Activated CD4-positive, alpha-beta T cell treated with anti-CD3 and anti-CD28 coated beads, Interleukin-2, amount 50 U/mL, for 48 hours (primary cell): Measurements from ENCODE around the gene ELN.
"Not testable (repeated sequence)": the region's sequence is repeated elsewhere in the genome, so short reads cannot be mapped to it uniquely, and the experiment has no call there.

ENCODE experiments used
- DNase-seq, 2 experiments: peaks; one replicate each; pipeline ENCODE4 v3.0.0-alpha.2; 2020

ELN gene

DNA sequence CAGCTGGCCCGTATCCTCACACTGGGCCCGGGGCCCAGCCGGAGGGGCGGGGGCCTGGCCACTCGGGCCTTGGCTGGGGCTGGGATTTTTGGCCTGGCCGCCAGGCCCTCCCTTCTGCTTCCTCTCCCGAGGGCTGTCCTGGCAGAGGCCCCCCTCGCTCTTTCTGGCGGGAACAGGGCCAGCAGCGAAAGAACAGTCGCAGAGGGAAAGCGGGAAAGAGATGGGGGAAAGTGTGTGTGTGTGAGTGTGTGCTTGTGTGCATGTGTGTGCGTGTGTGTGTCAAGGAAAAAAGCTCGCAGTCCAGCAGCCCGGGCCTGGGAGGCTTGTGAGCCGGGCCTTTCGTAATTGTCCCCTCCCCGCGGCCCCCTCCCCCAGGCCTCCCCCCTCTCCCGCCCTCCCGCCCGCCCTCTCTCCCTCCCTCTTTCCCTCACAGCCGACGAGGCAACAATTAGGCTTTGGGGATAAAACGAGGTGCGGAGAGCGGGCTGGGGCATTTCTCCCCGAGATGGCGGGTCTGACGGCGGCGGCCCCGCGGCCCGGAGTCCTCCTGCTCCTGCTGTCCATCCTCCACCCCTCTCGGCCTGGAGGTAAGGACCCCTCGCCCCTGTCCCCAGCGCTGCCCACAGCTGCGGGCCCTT lies at the start of gene ELN:
Gene ELN, plus strand, starts transcription at position 491 of the 638 bp plus-strand sequence. Its CDS starts 15 bp downstream, at position 506.
- DNase-seq: no peak

DNA sequence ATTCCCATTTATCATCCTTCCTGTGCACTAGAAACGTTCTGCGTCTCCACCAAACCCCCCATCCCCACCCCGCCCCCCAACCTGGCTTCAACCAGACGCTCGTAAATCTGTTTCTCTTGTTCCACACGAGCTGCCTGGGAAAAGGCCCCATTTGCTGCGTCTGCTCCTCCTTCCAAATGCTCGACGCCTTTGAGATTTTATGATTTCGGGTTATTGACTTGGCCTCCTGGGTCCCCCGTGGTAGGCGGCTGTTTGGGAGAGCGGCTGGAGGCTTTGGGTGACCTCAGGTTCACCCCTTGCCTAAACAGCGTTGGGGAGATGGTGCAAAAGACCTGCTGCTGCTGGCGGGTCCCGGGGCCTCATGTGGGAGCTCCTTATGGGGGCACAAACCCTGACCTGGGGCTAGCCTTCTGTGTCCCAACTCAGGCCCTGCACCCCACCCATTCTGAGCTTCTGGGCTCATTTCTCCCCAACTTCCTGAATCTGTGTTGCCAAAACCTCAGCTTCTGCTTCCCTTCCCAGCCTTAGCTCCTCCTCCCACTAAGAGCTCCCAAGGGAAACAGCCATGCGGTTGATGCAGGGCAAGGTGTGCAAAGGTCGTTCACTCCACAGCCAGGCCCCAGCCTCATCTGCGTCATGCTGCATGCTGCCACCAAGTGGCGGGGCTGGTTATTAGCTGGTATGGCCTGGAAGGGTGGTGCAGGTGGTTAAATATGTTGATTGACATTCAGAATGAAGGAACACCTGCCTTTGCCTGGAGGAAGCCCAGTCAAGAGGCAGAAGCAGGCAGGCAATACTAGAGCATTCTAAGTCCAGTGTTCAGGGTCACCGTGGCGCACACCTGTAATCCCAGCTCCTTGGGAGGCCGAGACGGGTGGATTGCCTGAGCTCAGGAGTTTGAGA lies 49.1 kb upstream of the ELN start:
- peak; percentile 17 to 41 for DNase-seq

DNA sequence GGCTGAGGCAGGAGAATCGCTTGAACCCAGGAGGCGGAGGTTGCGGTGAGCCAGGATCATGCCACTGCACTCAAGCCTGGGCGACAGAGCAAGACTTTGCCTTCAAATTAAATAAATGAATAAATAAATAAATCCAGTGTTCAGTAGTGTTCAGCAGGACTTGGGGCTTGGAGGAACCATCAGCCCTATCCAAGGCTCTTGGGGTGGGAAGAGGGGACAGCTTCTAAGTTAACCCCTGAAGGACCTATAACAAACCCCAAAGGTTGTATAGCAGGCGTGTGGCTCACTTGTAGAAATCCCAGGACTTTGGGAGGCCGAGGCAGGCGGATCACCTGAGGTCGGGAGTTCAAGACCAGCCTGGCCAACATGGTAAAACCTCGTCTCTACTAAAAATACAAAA lies 48.3 kb upstream of the ELN start:
- DNase-seq: not testable (repeated sequence)

DNA sequence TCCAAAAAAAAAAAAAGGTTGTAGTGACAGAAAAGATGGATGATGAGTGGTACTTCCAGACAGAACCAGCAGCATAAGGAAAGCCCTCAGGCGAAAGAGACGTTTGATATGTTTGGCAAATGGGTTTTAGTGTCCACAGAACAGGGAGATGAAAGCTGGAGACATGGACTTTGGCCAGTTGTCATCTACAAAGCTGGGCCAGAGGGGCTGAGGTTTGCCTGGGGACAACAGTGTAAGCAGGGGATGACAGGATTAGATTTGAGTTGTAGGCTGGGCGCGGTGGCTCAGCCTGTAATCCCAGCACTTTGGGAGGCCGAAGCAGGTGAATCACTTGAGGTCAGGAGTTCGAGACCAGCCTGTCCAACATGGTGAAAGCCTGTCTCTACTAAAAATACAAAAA lies 47.8 kb upstream of the ELN start:
- no peak for DNase-seq

DNA sequence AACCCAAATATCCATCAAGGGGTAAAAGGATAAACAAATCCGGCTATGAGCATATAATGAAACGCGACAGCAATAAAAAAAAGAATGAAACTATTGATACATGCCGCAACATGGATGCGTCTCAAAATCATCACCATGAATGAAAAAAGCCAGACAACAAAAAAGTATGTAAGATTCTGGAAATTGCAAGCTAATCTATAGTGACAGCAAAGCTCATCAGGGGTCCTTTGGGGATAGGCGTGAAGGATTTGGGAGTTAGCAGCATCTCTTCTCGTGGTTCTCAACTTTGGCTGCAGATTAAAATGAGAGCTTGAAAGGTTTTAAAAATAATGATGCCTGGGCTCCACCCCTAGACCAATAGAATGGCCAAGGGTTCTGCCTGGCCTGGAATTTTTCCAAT lies 46.0 kb upstream of the ELN start:
- no peak for DNase-seq

DNA sequence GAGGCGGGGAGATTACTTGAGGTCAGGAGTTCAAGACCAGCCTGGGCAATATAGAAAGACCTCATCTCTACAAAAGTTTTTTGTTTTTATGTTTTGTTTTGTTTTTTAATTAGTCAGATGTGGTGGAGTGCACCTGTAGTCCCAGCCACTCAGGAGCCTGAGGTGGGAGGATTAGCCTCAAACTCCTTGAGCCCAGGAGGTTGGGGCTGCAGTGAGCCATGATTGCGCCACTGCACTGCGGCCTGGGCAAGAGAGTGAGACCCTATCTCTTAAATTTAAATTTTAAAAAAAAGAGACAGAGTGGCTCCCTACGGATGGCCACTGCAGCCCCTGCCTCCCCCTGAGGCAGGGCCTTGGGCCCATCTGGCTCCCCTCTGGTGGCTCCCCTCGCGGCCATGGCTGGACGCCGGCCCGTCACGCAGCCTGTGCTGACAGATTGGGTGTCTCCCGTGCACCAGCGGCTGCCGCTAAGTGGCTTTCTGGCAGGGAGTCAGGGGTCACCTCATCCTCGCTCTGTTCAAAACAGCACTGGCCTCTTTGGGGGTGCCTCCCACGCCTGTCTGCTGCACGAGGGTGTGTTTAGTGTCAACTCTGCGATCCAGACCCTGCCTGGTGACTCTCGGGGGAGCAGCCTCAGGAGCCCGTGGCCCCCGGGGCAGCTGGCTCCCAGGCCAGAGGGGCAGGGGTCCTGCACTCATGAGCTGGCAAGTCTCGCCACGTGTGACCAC lies 44.4 kb upstream of the ELN start:
- no peak for DNase-seq

DNA sequence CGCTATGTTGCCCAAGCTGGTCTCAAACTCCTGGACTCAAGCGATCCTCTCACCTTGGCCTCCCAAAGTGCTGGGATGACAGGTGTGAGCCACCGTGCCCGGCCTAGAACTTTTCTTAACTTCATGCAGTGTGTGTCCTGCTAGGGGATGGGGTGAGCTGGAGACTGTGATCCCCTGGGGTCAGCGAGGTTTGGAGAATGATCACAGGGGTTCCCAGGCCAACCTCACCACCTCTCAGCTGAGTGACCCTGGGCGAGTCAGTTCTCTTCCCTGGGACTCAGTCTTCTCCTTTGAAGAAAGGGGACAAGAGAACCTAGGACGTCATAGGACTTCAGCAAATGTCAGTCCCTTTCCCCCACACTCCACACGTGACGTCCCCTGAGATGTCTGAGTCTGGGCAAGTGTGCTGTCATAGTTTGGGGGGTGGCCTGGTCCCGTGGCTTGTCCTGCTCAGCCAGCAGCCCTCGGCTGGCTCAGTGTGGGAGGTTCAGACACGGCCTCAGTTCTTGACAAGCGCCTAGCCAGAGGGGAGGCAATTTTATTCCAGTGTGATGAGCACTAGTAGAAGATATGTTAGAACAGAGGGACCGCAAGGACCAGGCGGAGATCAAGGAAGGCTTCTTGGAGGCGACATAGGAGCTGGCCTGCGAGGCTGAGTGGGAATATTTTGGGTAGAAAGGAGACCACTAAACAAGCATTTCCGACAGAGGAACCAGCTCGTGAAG lies 43.3 kb upstream of the ELN start:
- DNase-seq: no peak

DNA sequence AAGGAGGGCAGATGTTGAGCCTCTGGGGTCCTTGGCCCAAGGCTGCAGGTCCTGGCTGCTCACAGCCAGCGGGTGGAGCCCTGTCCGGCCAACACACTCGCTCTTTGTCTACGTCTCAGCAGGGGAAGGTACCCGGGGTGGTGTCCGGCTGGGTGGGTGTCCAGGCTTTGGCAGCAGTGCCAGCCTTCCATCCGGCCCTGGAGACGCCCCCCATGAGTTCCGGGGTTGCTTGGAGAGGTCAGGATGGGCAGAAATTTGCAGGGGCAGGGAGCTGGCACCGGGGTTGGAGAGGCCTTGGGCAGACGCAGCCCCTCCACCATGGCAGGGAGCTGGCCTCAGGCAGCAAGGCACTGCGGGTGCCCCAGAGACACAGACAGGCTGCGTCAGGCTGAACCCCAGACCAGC lies 42.2 kb upstream of the ELN start:
- no peak for DNase-seq

DNA sequence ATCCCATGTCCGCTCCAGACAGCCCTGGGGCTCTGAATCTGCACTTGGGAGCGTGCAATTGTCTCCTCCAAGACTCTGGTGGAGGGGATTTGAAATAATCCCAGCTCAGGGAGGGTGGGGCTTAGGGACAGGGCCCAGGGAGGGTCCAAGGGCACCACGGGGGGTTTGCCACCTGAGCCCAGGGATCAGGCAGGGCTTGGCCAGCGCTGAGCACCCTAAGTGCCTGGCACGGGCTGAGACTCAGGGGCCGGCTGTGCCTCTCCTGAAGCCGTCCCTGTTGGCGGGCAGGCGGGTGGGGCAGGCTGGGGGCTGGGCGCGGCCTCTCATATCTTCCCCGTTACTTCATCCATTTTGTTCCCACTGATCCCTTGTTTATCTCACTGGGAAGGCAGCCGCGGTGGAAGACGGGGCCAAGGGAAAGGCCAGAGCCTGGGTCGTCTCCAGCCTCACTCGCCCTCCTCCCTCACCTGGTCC lies 41.8 kb upstream of the ELN start:
- no peak for DNase-seq

DNA sequence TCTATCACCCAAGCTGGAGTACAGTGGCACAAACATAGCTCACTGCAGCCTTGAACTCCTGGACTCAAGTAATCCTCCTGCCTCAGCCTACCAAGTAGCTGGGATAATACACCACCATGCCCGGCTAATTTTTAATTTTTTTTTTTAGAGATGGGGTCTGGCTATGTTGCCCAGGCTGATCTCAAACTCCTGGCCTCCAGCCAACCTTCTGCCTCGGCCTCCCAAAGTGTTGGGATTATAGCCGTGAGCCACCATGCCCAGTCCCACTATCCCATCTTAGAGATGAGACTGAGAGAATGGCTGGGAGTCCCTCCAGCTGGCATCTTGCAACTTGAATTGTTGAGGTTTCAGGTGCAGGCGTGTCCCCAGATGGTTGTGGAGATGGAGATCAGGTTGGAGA lies 40.7 kb upstream of the ELN start:
- no peak for DNase-seq

DNA sequence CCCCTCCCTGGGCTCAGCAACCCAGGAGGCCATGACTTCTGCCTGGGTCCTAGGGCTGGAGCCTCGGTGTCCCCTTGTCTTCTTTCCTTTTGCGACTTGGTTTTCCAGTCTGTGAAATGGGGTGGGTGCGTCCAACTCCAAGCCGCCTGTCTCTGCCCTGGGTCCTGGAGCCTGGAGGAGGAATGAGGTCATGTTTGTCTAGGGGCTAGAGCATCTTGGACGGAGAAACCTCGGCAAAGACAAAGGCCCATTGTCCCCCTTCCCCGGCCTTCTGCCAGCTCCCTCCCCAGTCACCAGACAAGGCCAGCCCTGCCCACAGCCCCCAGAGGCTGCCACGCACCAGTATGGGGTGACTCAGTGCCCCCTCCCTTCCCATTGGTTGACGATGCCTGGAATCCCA lies 39.8 kb upstream of the ELN start:
- DNase-seq: no peak

DNA sequence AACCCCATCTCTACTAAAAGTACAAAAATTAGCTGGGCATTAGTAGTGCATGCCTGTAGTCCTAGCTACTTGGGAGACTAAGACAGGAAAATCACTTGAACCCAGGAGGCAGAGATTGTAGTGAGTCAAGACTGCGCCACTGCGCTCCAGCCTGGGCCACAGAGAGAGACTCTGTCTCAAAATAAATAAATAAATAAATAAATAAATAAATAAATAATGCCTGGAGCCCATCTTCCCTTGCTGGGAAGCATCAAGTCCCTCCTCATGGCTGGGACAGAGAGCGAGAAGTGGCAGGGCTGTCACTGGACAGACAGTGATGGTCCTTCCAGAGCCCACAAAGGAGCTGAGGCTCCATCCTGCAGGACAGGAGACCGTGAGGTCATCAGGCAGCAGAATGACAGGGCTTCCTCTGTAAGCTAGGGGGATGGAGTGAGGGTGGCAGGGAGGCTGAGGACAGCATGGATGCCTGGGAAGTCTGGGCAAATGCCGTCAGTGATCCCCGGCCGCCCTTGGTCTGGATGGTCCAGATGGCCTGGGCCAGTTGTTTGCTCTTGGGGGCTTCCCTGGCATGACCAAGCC lies 36.4 kb upstream of the ELN start:
- no peak for DNase-seq

DNA sequence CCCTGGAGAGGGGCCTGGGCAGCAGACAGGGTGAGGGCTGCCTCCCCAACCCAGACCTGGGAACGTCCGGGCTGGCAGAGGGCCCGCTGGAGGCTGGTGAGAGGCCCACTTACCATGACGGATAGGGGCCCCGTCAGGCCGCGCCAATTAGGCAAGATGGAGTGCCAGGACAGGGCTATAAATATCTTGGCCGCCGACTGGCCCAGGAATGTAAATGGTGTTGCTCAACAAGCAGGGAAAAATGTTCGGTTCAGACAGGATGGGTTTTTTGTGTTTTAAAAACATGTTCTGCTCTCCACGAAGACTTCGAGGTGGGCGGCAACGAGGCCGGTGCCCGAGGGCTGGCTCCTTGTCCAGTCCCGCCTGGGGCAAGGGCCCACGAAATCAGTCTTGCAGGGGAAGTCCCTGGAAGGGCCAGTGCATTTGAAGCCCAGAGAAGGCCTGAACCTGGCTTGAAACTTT lies 35.8 kb upstream of the ELN start:
- DNase-seq: no peak

DNA sequence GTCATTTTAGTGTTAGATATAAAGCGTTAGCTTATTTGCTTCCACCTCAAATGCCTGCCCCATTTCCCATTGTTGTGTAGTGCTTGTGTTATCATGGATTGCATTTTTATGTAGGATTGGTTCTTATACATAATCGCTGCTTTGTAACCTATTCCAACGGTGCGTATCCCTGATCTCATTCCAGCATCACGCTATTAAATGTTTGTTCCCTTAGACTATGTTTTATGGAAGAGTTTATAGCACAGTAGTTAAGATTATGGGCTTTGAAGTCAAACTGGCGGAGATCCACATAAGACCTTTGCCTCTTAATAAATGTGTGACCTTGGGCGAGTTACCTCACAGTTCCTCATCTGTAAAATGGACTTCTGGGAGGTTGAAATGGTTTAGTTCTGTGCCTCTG lies 34.0 kb upstream of the ELN start:
- no peak for DNase-seq

DNA sequence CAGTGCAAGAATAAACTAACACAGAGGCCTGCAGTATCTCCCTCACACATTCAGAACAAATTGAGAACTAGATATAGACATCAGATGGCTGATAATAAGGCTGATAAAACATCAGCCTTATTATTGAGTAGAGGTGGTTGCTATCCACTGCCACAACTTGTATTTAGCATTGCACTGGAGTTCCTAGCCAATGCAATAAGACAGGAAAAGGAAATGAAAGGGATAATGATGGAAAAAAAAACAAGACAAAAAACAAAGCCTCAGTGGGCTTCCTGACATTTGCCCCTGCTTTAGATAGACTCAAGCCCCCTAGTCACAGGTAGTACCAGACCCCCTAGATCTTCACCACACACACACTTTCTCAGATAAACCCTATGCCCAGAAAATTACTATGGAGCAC lies 33.2 kb upstream of the ELN start:
- no peak for DNase-seq

DNA sequence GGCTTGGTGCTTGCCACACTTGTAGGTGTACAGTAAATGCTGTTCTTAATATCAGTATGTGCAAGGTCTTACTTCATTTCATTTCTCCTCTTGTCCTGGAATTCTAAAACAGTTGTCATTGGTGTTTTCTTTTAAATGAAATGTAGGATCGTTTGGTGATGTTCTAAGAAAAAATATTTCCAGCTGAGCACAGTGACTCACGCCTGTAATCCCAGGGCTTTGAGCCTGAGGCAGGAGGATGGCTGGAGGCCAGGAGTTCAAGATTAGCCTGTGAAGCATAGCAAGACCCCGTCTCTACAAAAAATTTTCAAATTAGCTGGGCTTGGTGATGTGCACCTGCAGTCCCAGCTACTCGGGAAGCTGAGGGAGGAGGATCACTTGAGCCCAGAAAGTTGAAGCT lies 32.6 kb upstream of the ELN start:
- DNase-seq: no peak

DNA sequence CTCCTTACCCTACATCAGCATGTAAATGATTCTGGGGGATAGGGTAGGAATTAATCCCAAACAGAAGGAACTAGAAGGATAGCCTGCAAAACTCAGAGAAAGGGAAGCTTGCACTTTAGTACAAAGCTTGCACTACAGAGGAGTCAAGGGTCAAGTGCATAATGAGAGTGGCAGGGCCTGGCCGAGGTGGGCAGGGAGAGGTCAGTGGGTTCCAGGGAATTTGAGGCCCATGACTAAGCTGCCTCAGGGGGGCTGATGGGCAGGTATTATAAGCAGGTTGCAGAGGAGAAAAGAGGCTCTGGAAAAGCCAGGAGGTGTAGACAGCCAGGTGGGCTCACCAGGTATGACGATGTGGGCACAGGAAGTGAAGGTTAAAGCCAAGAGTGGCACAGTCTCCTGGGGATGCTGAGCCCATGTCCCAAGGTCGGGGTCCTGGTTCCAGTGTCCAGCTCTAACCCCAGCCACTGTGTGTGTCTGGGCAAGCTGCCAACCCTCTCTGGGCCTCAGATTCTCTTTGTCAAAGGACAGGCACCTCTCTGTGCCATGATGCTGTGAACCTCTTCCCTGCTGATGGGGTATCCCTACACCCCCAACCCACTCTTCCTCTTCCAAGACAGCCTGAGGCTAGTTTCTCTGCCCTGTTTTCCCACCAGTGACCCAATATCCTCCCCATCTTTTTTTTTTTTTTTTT lies 32.0 kb upstream of the ELN start:
- no peak for DNase-seq

DNA sequence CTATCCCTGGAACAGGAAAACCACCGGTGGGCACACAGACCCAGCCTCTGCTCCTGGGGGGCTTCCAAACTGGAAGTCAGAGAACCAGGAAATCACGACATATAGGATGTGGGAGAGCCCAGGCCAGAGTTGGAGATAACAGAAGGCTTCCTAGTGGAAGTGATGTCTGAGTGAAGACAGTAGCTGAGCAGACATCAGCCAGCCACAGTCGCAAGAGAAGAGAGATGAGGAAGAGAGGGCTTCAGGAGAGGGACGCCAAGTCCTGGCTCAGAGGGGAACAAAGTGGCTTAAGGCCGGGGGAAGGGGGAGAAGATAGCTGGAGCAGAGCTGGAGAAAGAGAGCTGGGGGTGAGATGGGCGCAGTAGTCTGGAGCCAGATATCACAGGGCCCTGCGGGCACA lies 30.9 kb upstream of the ELN start:
- DNase-seq: no peak

DNA sequence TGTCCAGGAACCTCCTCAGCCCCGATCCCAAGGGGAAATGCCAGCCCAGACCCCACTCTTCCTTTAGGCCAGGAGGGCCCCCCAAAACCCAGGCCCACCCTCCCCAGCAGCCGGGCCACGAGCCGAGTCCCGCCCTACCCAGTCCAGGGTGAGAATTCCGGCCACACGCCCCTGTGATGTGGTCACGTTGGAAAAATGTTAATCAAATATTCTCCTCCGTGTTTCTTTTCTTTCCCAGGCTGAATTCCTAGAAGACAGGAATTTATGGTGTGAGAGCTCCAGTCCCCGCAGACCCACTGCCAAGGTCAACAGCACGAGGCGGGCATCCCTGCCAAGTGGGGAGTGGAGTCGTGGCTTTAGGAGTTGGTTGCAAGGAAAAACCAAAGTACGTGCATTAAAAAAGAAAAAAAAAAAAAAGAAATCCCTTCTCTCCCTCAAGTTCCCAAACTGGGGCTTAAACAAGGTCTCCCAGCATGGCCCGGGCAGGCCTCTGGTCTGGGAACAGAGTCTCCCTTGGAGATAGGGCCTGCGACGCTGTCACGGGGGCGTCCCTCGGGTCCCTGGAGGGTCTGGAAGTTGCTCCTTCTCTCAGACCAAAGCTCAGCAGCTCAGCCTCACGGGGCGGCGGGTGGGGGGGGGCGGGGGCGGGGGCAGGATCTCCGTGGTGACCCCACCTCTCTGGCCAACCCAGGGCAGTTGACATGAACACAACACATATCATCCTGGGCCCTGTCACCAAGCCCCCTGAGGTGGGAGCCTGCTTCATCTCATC lies 28.1 kb upstream of the ELN start:
- no peak for DNase-seq

DNA sequence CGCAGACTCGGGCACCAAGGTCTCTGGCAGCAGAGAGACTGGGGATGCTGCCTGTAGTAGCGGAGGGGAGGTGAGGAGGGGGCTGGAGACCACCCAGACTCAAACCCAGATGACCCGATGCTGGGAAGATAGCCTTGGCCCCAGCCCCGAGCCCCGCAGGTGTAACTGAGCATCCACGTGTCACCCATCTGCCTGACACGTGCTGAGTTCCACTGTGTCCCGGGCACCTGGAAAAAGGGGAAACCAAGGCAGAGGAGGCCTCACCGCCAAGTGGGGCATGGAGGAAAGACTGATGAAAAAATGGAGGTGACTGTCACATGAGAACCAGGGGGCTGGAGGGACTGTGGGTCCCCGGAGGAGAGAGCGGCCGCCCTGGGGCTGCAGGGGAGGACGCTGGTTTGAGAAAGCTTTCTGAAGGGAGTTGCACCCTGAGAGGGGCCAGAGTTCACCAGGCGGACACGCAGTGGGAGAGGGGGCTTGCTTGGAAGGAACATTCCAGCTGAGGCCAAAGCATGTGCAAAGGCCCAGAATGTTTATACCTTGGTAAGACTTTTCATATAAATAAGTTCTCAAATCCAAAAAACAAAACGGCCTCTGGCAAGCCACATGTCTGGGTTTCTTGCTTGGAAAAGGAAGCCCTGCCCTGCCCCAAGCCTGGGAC lies 27.4 kb upstream of the ELN start:
- no peak for DNase-seq

DNA sequence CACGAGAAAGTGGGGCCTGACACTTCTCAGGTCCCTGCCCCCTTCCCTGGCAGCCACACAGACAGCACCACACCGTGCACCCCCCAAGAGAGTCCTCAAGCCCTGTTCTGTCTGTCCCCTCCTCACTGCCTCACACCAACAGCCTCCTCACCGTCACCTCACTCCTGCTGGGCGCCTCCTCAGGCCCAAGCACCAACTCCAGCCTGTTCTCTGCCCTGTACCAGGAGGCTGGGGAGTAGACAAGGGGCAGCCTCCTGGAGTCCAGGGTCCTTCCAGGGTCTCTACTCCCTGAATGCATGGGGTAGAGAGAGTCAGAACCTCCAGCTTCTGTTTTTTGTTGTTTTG lies 26.9 kb upstream of the ELN start:
- no peak for DNase-seq
